IMR-90 (cell line): ENCODE data around the gene ISG20L2. TPM values are rescaled to one million over a fixed set of nuclear protein-coding genes. Genes with fewer than 3 reads are reported as not detected.

Source experiments
- ATAC-seq: fragments of 200-7000 bp; cut with Tn5 transposase; 2 replicates; pipeline ENCODE4 v1.9.1; 2020; ENCODE audit warnings: low read depth, mild to moderate bottlenecking, moderate library complexity
- BruUV-seq: library from RNA; stranded (reverse); fragments of 400-500 nt; replicated peaks from 2 replicates; lab custom pipeline; 2021; lab: Mats Ljungman, UMichigan
- CTCF ChIA-PET: fragments of 300-600 bp; formaldehyde crosslinking; extraction: SDS; loops from one replicate; lab custom pipeline; 2021; ENCODE audit warnings: antibody characterized with exemption; lab: Yijun Ruan, JAX
- POLR2A ChIA-PET: fragments of 300-600 bp; sonication (Branson Sonifier 250); formaldehyde crosslinking; loops from one replicate; lab custom pipeline; 2022; ENCODE audit warnings: antibody characterized with exemption; ENCODE audit not compliant: unreplicated experiment; lab: Charles Lee
- DNase-seq: peaks from one replicate; pipeline ENCODE4 v3.0.0; 2013
- H2AFZ ChIP-seq: replicated peaks from 2 replicates; pipeline ENCODE3; 2013; ENCODE audit warnings: low read length, mild to moderate bottlenecking; ENCODE audit not compliant: poor library complexity
- H2AK5ac ChIP-seq: 2 replicates; pipeline ENCODE4 v1.6.1; 2013; ENCODE audit warnings: low read depth, low read length, inconsistent platforms
- H2AK9ac ChIP-seq: replicated peaks from 2 replicates; pipeline ENCODE3; 2013; ENCODE audit warnings: mild to moderate bottlenecking, low read depth, low read length, moderate library complexity; ENCODE audit not compliant: poor library complexity
- H2BK120ac ChIP-seq: 2 replicates; pipeline ENCODE4 v1.6.1; 2013; ENCODE audit warnings: low read depth, low read length, inconsistent platforms
- H2BK15ac ChIP-seq: 3 replicates; pipeline ENCODE4 v1.6.1; 2013; ENCODE audit warnings: low read depth, low read length, inconsistent platforms
- H2BK20ac ChIP-seq: 2 replicates; pipeline ENCODE4 v1.6.1; 2013; ENCODE audit warnings: low read depth, mild to moderate bottlenecking, inconsistent platforms, low read length, moderate library complexity
- H2BK5ac ChIP-seq: 2 replicates; pipeline ENCODE4 v1.6.1; 2013; ENCODE audit warnings: mild to moderate bottlenecking, low read depth, low read length, inconsistent platforms; ENCODE audit not compliant: poor library complexity, severe bottlenecking
- H3K14ac ChIP-seq: replicated peaks from 2 replicates; pipeline ENCODE4 v1.6.1; 2013; ENCODE audit warnings: low read depth, low read length, inconsistent platforms
- H3K18ac ChIP-seq: 2 replicates; pipeline ENCODE4 v1.6.1; 2013; ENCODE audit warnings: low read depth, low read length, control low read depth
- H3K23ac ChIP-seq: 2 replicates; pipeline ENCODE4 v1.6.1; 2013; ENCODE audit warnings: low read depth, low read length, inconsistent platforms
- H3K27ac ChIP-seq: 2 replicates; pipeline ENCODE4 v1.5.1; 2013; ENCODE audit warnings: mild to moderate bottlenecking, control low read depth, low read length; ENCODE audit not compliant: insufficient read depth
- H3K27me3 ChIP-seq: 2 replicates; pipeline ENCODE4 v1.6.1; 2013; ENCODE audit warnings: low read length; ENCODE audit not compliant: control insufficient read depth, insufficient read depth
- H3K36me3 ChIP-seq: 2 replicates; pipeline ENCODE4 v1.6.1; 2013; ENCODE audit warnings: low read length, mixed read lengths; ENCODE audit not compliant: control insufficient read depth, insufficient read depth
- H3K4ac ChIP-seq: 2 replicates; pipeline ENCODE4 v1.6.1; 2013; ENCODE audit warnings: low read depth, low read length, inconsistent platforms
- H3K4me1 ChIP-seq: 2 replicates; pipeline ENCODE4 v1.6.1; 2013; ENCODE audit warnings: low read length, mixed read lengths; ENCODE audit not compliant: control insufficient read depth, insufficient read depth
- H3K4me2 ChIP-seq: 2 replicates; pipeline ENCODE4 v1.6.1; 2013; ENCODE audit warnings: low read depth, mild to moderate bottlenecking, control low read depth, low read length, moderate library complexity
- H3K4me3 ChIP-seq: 2 replicates; pipeline ENCODE4 v1.5.1; 2013; ENCODE audit warnings: low read depth, mild to moderate bottlenecking, control low read depth, low read length, moderate library complexity; ENCODE audit not compliant: insufficient read depth
- H3K56ac ChIP-seq: 2 replicates; pipeline ENCODE4 v1.6.1; 2013; ENCODE audit warnings: low read length, inconsistent platforms; ENCODE audit not compliant: insufficient read depth; ENCODE audit errors: extremely low read depth
- H3K79me1 ChIP-seq, 2 experiments: 2 replicates each; pipeline ENCODE4 v1.6.1; 2013; ENCODE audit warnings: low read length in 2 of 2, inconsistent platforms in 1 of 2, low read depth in 1 of 2
- H3K9ac ChIP-seq: 2 replicates; pipeline ENCODE4 v1.6.1; 2013; ENCODE audit warnings: low read depth, low read length, control low read depth
- H3K9me1 ChIP-seq: 2 replicates; pipeline ENCODE4 v1.6.1; 2013; ENCODE audit warnings: low read length, inconsistent platforms; ENCODE audit not compliant: insufficient read depth
- H3K9me3 ChIP-seq: 2 replicates; pipeline ENCODE4 v1.6.1; 2013; ENCODE audit warnings: low read length; ENCODE audit not compliant: control insufficient read depth, insufficient read depth
- H4K20me1 ChIP-seq: 2 replicates; pipeline ENCODE4 v1.6.1; 2013; ENCODE audit warnings: low read length, inconsistent platforms; ENCODE audit not compliant: insufficient read depth
- H4K5ac ChIP-seq: 2 replicates; pipeline ENCODE4 v1.6.1; 2013; ENCODE audit warnings: mild to moderate bottlenecking, low read depth, low read length, control low read depth
- H4K8ac ChIP-seq, 2 experiments: 2 replicates each; pipeline ENCODE4 v1.6.1; 2013; ENCODE audit warnings: low read depth in 2 of 2, low read length in 2 of 2, control low read depth in 1 of 2, inconsistent platforms in 1 of 2
- H4K91ac ChIP-seq: 2 replicates; pipeline ENCODE4 v1.6.1; 2013; ENCODE audit warnings: low read depth, low read length, inconsistent platforms; ENCODE audit not compliant: insufficient read depth
- MAFK ChIP-seq: IDR thresholded peaks from 2 replicates; pipeline ENCODE4 v1.6.1; 2012; ENCODE audit warnings: low read depth, low read length, improper control_type of control experiment
- MAZ ChIP-seq: IDR thresholded peaks from 2 replicates; pipeline ENCODE4 v1.6.1; 2012; ENCODE audit warnings: low read depth, mild to moderate bottlenecking, low read length, improper control_type of control experiment, moderate library complexity, borderline replicate concordance
- MXI1 ChIP-seq: IDR thresholded peaks from 2 replicates; pipeline ENCODE4 v1.6.1; 2012; ENCODE audit warnings: low read depth, mild to moderate bottlenecking, low read length, moderate library complexity, borderline replicate concordance
- POLR2A ChIP-seq: IDR thresholded peaks from 2 replicates; pipeline ENCODE4 v1.6.1; 2012; ENCODE audit warnings: mild to moderate bottlenecking, low read depth, low read length
- RAD21 ChIP-seq: IDR thresholded peaks from 2 replicates; pipeline ENCODE4 v1.6.1; 2012; ENCODE audit warnings: low read length, improper control_type of control experiment
- RCOR1 ChIP-seq: IDR thresholded peaks from 2 replicates; pipeline ENCODE4 v1.6.1; 2012; ENCODE audit warnings: mild to moderate bottlenecking, low read length, improper control_type of control experiment; ENCODE audit not compliant: insufficient replicate concordance
- RFX5 ChIP-seq: IDR thresholded peaks from 2 replicates; pipeline ENCODE4 v1.8.0; 2012; ENCODE audit warnings: low read depth, mild to moderate bottlenecking, low read length, moderate library complexity
- WGBS, 2 experiments: methylation state at CpG; one replicate each; pipeline versions ENCODE4 v1.1.5 to v1.1.7; 2013; ENCODE audit warnings: missing lambda C conversion rate in 2 of 2; ENCODE audit not compliant: insufficient read length in 1 of 2; ENCODE audit errors: extremely low coverage in 2 of 2; 5-methylcytosine and 5-hydroxymethylcytosine counted together
- dilution Hi-C: fragments of 300-500 bp; cut with HindIII; formaldehyde crosslinking; loops from one replicate; pipeline ENCODE4 v1.14.3; 2018; ENCODE audit warnings: low sequenced_read_pairs; ENCODE audit not compliant: unreplicated experiment
- in situ Hi-C: fragments of 300-500 bp; cut with MboI; formaldehyde crosslinking; loops from 3 replicates; pipeline ENCODE4 v1.14.3; 2019; ENCODE audit warnings: low sequenced_read_pairs, inconsistent platforms, mixed read lengths
- intact Hi-C: fragments of 100-400 bp; cut with micrococcal nuclease; formaldehyde crosslinking; loops from 2 replicates; pipeline ENCODE4 v1.10.0; 2022
- polyA plus RNA-seq, 3 experiments: library from polyadenylated mRNA; depleted of rRNA; stranded (reverse); fragments of >200 nt; gene quantifications; 2 replicates each; pipeline ENCODE4 v1.2.3, GENCODE V29; 2012; ENCODE audit warnings: low replicate concordance in 1 of 3
- total RNA-seq: library from RNA; depleted of rRNA; stranded (reverse); fragments of >200 nt; gene quantifications from 2 replicates; pipeline ENCODE4 v1.2.3, GENCODE V29; 2012

ISG20L2 gene
- total and polyA plus RNA-seq, 2 of the 4 experiments (the other 2 are of a cell fraction), result 17.0 to 27.3 TPM

- Histone ChIP-seq H3K4me3 (no peak overlapping the region), H2AK5ac (peak overlapping the region; percentile 98; the same call in 1 of the 2 replicates), H2BK20ac (no peak overlapping the region), H2BK120ac (no peak overlapping the region), H4K5ac (peak overlapping the region; percentile 97), H4K91ac (peak overlapping the region; percentile 96), H3K14ac (peak overlapping the region; percentile 78; the same call in 1 of the 2 replicates), H3K9me1 (peaks cover 22% of the 10 kb centered on the region; the same call in 1 of the 2 replicates), H3K36me3 (peaks cover 22% of the 10 kb centered on the region), H3K27me3 (no peaks in the 10 kb centered on the region), H2AK9ac (peak overlapping the region; percentile 4), H3K9me3 (no peaks in the 10 kb centered on the region), H3K23ac (no peak overlapping the region), H4K20me1 (0 out of 2 replicates have a peak, but pooled peaks cover 11% of the 10 kb centered on the region), H3K56ac (no peak overlapping the region), H3K18ac (no peak overlapping the region), H3K9ac (peak overlapping the region; percentile 76; the same call in 1 of the 2 replicates), H2AFZ (no peak overlapping the region), H3K27ac (peak overlapping the region; percentile 94; the same call in 1 of the 2 replicates), H3K4ac (peak overlapping the region; percentile 96), H3K79me1 (peaks cover 6 to 68% of the 10 kb centered on the region in 2 experiments; a peak in 2 of 4 replicates), H3K4me2 (peak overlapping the region; percentile 91; the same call in 1 of the 2 replicates), H3K4me1 (peaks cover 33% of the 10 kb centered on the region), H4K8ac (peak overlapping the region; percentile 89 to 96), H2BK5ac (peak overlapping the region; percentile 98), H2BK15ac (peak overlapping the region; percentile 83; the same call in 1 of the 3 replicates)
- POLR2A ChIA-PET, result no interaction called here
- TF ChIP-seq MAZ (no peak), RCOR1 (no peak), RAD21 (no peak), MAFK (no peak), RFX5 (no peak), POLR2A (no peak), MXI1 (no peak)
- intact Hi-C loops (no loop called here), dilution Hi-C loops (no loop called here), in situ Hi-C loops (no loop called here)
- no TSS peak for BruUV-seq
- WGBS, 2 experiments, result 77% methylated on average over 2 of the region's 3 CpGs; no CpG with 5 or more reads in 1 of the 2 experiments
- DNase-seq (no peak), ATAC-seq (no peak)
- CTCF ChIA-PET, result interaction anchor here (1.2 kb wide), 1 partner anchor 56 kb away, joined by 4 read pairs; no protein-coding TSS in a partner anchor
Observed at GRCh38 chr1:156745881-156746280, 17.3 kb upstream of the ISG20L2 start.
